K562 (cell line): ENCODE results near the gene TGM1. TPM values are rescaled to one million over a fixed set of nuclear protein-coding genes. Genes with fewer than 3 reads are reported as not detected.

Experiments used
- ARID1B ChIP-seq: fragments of 450-650 bp; IDR thresholded peaks from 2 replicates; pipeline ENCODE4 v1.6.1; 2016; ENCODE audit warnings: antibody characterized with exemption, mild to moderate bottlenecking, inconsistent platforms
- ARNT ChIP-seq, 2 experiments: fragments of 450-650 bp; IDR thresholded peaks; 2 replicates each; pipeline ENCODE4 v1.6.1; 2016; ENCODE audit warnings: mild to moderate bottlenecking in 1 of 2
- BHLHE40 ChIP-seq: IDR thresholded peaks from 2 replicates; pipeline ENCODE4 v1.6.1; 2011; ENCODE audit warnings: low read length, improper control_type of control experiment
- CBFA2T3 ChIP-seq: fragments of 450-650 bp; IDR thresholded peaks from 2 replicates; pipeline ENCODE4 v1.6.1; 2017
- E2F3 ChIP-seq: fragments of 250-450 bp; sonication (Bioruptor Pico); IDR thresholded peaks from 2 replicates; pipeline ENCODE4 v1.4.0; 2020; ENCODE audit warnings: mild to moderate bottlenecking
- EP300 ChIP-seq: IDR thresholded peaks from 2 replicates; pipeline ENCODE4 v1.6.1; 2012; ENCODE audit warnings: low read length, improper control_type of control experiment
- HDAC1 ChIP-seq, 2 experiments: fragments of 450-650 bp; IDR thresholded peaks; 2 replicates each; pipeline ENCODE4 v1.6.1; 2016 to 2017; ENCODE audit warnings: inconsistent platforms in 1 of 2, mild to moderate bottlenecking in 1 of 2, moderate library complexity in 1 of 2
- HMG20B ChIP-seq: fragments of 250-450 bp; sonication (Bioruptor Pico); IDR thresholded peaks from 2 replicates; pipeline ENCODE4 v1.5.0; 2021; ENCODE audit warnings: mild to moderate bottlenecking
- KDM4B ChIP-seq, 2 experiments: fragments of 450-650 bp in 1 of 2; sonication (generic) in 1 of 2; IDR thresholded peaks; 2 replicates each; pipeline ENCODE4 v1.6.1; 2016 to 2017; ENCODE audit warnings: borderline replicate concordance in 2 of 2, antibody characterized with exemption in 1 of 2, low read depth in 1 of 2, mild to moderate bottlenecking in 1 of 2
- KHSRP ChIP-seq: fragments of 450-650 bp; IDR thresholded peaks from 2 replicates; pipeline ENCODE4 v1.6.1; 2017
- MTA2 ChIP-seq: fragments of 450-650 bp; IDR thresholded peaks from 2 replicates; pipeline ENCODE4 v1.6.1; 2016; ENCODE audit warnings: low read depth
- NFYB ChIP-seq: IDR thresholded peaks from 2 replicates; pipeline ENCODE4 v1.6.1; 2011; ENCODE audit warnings: mild to moderate bottlenecking, moderate library complexity; ENCODE audit not compliant: insufficient read length; ENCODE audit errors: extremely low read depth
- NUFIP1 ChIP-seq: fragments of 450-650 bp; IDR thresholded peaks from 2 replicates; pipeline ENCODE4 v1.6.1; 2018; ENCODE audit not compliant: partially characterized antibody
- POLR3G ChIP-seq: IDR thresholded peaks from 2 replicates; pipeline ENCODE4 v1.6.1; 2011; ENCODE audit not compliant: insufficient read length, insufficient replicate concordance; ENCODE audit errors: extremely low read depth
- SMAD3 ChIP-seq: fragments of 450-650 bp; formaldehyde crosslinking; conservative IDR thresholded peaks from 2 replicates; pipeline ENCODE4 v1.4.0; 2020; ENCODE audit warnings: mild to moderate bottlenecking
- SMAD4 ChIP-seq: fragments of 250-450 bp; sonication (Bioruptor Pico); conservative IDR thresholded peaks from 2 replicates; pipeline ENCODE4 v1.8.0; 2021; ENCODE audit warnings: inconsistent platforms, mild to moderate bottlenecking, moderate library complexity
- SMARCA4 ChIP-seq: fragments of 450-650 bp; IDR thresholded peaks from 2 replicates; pipeline ENCODE4 v1.6.1; 2016
- SREBF1 ChIP-seq: fragments of 150-350 bp; IDR thresholded peaks from 2 replicates; pipeline ENCODE4 v1.6.1; 2014; ENCODE audit warnings: antibody characterized with exemption, low read depth, low read length, borderline replicate concordance
- SRSF9 ChIP-seq: fragments of 200-400 bp; formaldehyde crosslinking; IDR thresholded peaks from 2 replicates; pipeline ENCODE4 v1.6.1; 2017; ENCODE audit warnings: low read depth, low read length, borderline replicate concordance
- STAT5A ChIP-seq: IDR thresholded peaks from 2 replicates; pipeline ENCODE4 v1.6.1; 2012; ENCODE audit warnings: low read length, inconsistent platforms, borderline replicate concordance
- TAF1 ChIP-seq: IDR thresholded peaks from 2 replicates; pipeline ENCODE4 v1.6.1; 2011; ENCODE audit warnings: mild to moderate bottlenecking, low read length, moderate library complexity; ENCODE audit not compliant: insufficient read depth, control insufficient read depth, severe bottlenecking; ENCODE audit errors: extremely low read depth
- YY1 ChIP-seq, 3 experiments: IDR thresholded peaks; 2 replicates each; pipeline ENCODE4 v1.6.1; 2011; ENCODE audit warnings: low read length in 2 of 3, mild to moderate bottlenecking in 2 of 3, moderate library complexity in 2 of 3, borderline replicate concordance in 1 of 3, control low read depth in 1 of 3, low read depth in 1 of 3; ENCODE audit not compliant: insufficient read depth in 3 of 3, insufficient replicate concordance in 2 of 3, control insufficient read depth in 1 of 3, insufficient read length in 1 of 3; ENCODE audit errors: extremely low read depth in 1 of 3
- ZBTB1 ChIP-seq: sonication (generic); formaldehyde crosslinking; IDR thresholded peaks from 2 replicates; pipeline ENCODE4 v1.8.1; 2023; ENCODE audit warnings: missing genetic modification reagents, low read depth, mild to moderate bottlenecking, borderline replicate concordance
- ZNF184 ChIP-seq: sonication (generic); formaldehyde crosslinking; IDR thresholded peaks from 2 replicates; pipeline ENCODE4 v1.5.0; 2020; ENCODE audit warnings: missing genetic modification reagents
- ZNF77 ChIP-seq: fragments of 250-450 bp; sonication (Bioruptor Pico); IDR thresholded peaks from 2 replicates; pipeline ENCODE4 v1.5.0; 2020
- polyA plus RNA-seq, 8 experiments: library from polyadenylated mRNA; depleted of rRNA in 4 of 8; stranded (reverse) in 5 of 8; unstranded in 3 of 8; fragments of >200 nt; fragmentation: Nextera tagmentation in 2 of 8; fragmentation: Illumina TruSeq in 1 of 8; extraction: Ambion mirVana in 2 of 8; extraction: Trizol in 1 of 8; gene quantifications; 2 replicates each; pipeline versions ENCODE4 v1.2.1 to v1.2.3, GENCODE V29; 2011 to 2014; ENCODE audit warnings: inconsistent platforms in 1 of 8, missing spikeins in 1 of 8
- total RNA-seq, 7 experiments: library from RNA; depleted of rRNA in 6 of 7; stranded (reverse); fragments of >200 nt in 6 of 7; fragmentation: Illumina TruSeq in 2 of 7; extraction: Trizol in 2 of 7; gene quantifications; 2 replicates each; pipeline versions ENCODE4 v1.2.1 to v1.2.3, GENCODE V29; 2011 to 2021; ENCODE audit warnings: low replicate concordance in 1 of 7

The TGM1 gene
- total and polyA plus RNA-seq, 9 of the 15 experiments (the other 6 are each of a cell fraction or from before 2014, with no cell fraction given): 0.13 to 4.4 (median 0.88) TPM

DNA sequence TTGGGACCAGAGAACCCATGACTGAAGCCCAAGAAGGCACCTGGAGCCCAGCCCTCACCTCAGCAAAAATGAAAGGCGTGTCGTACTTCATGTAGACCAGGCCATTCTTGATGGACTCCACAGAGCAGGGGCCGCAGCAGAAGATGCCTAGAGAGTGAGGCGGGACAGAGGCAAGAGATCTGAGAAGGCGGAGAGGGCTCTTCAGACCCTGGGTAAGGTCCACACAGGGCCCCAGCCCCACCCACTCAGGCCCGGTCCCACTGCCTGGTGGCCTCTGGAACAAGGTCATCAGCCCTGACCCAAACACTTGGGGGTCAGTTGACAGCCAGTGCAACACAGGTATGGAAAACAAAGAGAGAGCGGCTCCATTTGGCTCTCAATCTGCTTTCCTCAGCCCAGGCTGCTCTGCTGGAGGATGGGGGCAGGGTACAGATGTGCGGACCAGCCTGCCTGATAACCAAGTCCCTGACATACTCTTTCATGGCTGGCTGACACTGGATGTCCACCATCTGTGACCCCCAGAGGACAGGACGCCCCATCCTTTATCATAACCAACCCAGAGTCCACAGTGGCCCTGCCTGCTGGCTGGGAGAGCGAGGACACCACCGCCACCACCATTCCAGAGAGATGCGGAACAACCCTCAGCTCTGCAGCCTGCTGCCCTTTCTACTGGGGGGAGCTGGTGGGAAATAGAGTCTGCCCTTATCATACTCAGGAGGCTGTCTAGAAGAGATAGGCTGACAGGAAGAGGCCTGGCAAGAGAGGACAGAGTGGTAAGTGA, 6.9 kb downstream of the TGM1 start (continued):
- TF ChIP-seq HMG20B (CRISPR knock-in tag) (no peak), ZNF77 (CRISPR knock-in tag) (no peak), SREBF1 (no peak), EP300 (peak; percentile 66; the same call in 1 of the 2 replicates), ZBTB1 (CRISPR knock-in tag) (no peak), POLR3G (no peak), CBFA2T3 (peak; percentile 98), NFYB (no peak), SRSF9 (no peak), TAF1 (peak; percentile 26), SMAD3 (CRISPR knock-in tag) (no peak), MTA2 (peak; percentile 61; the same call in 1 of the 2 replicates), ZNF184 (CRISPR knock-in tag) (no peak), NUFIP1 (no peak), HDAC1 (IDR thresholded peaks at IDR 0.05) (peak in 1 of 2 experiments; percentile 71; a peak in 2 of 4 replicates), E2F3 (CRISPR knock-in tag) (no peak), KHSRP (no peak), SMARCA4 (peak; percentile 74), YY1 (IDR thresholded peaks at IDR 0.05; ENCODE audit: borderline replicate concordance in 1 of 3, control insufficient read depth in 1 of 3, extremely low read depth in 1 of 3, insufficient read depth in 3 of 3, insufficient read length in 1 of 3, insufficient replicate concordance in 2 of 3, low read depth in 1 of 3, low read length in 2 of 3) (peak in 1 of 3 experiments; percentile 40), BHLHE40 (peak; percentile 17; the same call in 1 of the 2 replicates), SMAD4 (CRISPR knock-in tag) (peak; percentile 93), ARID1B (peak; percentile 93), ARNT (IDR thresholded peaks at IDR 0.05) (peak in 1 of 2 experiments; percentile 84; a peak in 3 of 4 replicates), KDM4B (IDR thresholded peaks at IDR 0.05; ENCODE audit: borderline replicate concordance in 2 of 2, low read depth in 1 of 2) (no peak), STAT5A (peak; percentile 87)
